ENCODE results near the gene HMCN1. TPM values are rescaled to one million over a fixed set of nuclear protein-coding genes. Genes with fewer than 3 reads are reported as not detected.

HMCN1 gene
- total RNA-seq, 1 experiment from 2014 or later: under 0.01 TPM

DNA sequence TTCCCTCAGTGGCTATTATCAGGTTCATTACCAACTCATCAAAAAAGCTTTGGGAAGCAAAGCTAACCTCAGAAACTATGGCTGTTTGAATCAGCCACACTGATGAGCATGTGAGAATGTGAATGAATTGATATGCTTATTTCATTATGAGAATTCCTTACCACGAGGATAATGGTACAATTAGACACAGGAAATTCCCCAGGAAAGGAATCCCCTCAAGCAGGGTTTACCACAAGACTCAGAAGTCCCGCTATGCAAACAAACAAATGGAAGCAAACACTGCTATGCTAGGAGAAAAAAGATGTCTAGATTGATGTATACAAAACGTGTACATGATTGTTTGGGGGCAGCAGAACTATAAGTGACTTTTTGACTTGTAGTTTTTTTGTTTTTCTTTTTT is 205.0 kb downstream of the HMCN1 start:
- Histone ChIP-seq H3K36me3 (no peaks in the 10 kb centered on the region), H3K9me3 (no peaks in the 10 kb centered on the region), H3K27me3 (no peaks in the 10 kb centered on the region), H3K4me3 (no peak overlapping the region)
- no peak for DNase-seq

GRCh38 chr1:185942961-185943360 is 208.8 kb downstream of the HMCN1 start:
- Histone ChIP-seq H3K36me3 (no peaks in the 10 kb centered on the region), H3K27me3 (no peaks in the 10 kb centered on the region; the same call in 1 of the 2 replicates), H3K9me3 (no peaks in the 10 kb centered on the region), H3K4me3 (no peak overlapping the region)
- DNase-seq: no peak

- no peaks in the 10 kb centered on the region for H3K36me3 ChIP-seq
- H3K27me3 ChIP-seq: peaks cover 2% of the 10 kb centered on the region; the same call in 1 of the 2 replicates
- no peaks in the 10 kb centered on the region; the same call in 1 of the 2 replicates for H3K9me3 ChIP-seq
- DNase-seq: no peak
- no peak overlapping the region for H3K4me3 ChIP-seq
These were observed 222.7 kb downstream of the HMCN1 start for GRCh38 chr1:185956881-185957280.

DNA sequence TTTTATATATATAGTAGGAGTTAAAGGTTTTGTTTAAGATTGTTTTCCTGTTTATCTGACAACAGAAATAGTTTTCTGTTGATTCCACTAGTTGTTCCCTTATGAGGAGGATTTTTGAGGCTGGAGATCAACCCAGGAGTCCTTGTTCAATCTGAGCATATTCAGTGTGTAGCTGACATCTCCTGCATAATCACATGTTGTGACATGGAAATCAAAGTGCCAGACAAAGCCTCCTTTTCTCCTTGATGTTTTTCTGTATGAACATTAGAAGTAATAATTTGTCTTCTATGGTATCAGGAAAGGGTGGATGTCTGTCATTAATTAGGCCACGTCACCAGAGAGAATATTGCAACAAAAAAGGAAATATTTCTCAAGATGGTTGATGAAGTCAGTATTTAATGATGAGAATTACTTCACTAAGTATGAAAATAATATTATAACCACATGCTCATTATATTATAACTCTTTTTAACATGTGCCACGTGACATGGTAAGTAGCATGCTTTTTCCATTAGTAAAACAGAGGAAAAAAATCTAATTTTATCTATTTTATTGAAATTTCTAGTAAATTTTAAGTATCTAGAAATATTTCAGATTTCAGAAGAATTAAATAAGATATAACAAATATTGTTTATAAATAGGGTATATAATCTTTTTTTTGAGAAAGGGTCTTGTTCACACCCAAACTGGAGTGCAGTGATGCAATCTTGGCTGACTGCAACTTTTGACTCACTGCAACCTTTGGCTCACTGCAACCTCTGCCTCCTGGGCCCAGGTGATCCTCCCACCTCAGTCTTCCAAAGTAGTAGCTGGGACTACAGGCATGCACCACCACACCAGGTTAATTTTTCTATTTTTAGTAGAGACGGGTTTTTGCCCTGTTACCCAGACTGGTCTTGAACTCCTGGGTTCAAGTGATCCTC is 223.5 kb downstream of the HMCN1 start:
- Histone ChIP-seq H3K4me3 (no peak overlapping the region), H3K27me3 (peaks cover 2% of the 10 kb centered on the region; the same call in 1 of the 2 replicates)

DNA sequence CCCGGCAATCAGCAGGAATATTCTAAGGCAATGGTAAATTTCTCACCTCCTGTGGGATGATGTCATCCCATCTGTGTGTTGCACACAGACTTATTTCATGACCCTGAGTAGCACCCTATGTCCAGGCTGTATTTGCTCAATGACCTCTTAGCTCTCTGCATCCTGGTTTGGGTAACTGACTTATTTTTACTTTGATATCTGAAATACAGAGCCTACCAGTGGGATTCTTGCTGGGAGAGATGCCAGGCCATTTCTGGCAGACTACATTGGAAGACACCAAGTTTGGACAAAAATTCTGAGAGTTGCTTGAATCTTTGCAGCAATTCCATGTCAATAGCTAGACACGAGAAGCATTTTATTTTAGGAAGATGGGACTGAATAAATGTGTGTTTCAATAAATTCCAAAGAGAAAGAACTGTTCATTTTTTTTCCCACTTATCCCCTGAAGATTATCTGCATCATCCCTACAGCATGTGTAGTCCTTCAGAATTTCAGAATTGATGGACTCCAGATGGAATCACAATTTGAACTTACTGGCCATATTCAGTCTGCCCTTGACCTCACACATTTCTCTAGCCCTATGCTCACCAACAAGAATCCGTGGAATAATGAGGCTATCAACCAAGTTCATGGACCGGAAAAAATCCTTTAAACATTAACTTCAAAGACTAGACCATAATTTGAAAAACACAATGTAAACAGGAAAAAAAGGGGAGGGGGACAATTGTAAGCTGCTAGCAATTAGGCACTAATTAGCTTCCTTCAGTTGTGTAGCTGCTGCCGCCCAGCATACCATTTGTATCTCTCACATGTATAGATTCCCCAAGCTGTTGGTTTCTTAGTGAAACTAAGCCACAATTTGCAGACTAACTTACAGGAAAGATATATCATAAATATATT is 226.5 kb downstream of the HMCN1 start:
- Histone ChIP-seq H3K9me3 (no peaks in the 10 kb centered on the region; the same call in 1 of the 2 replicates), H3K36me3 (no peaks in the 10 kb centered on the region), H3K27me3 (no peaks in the 10 kb centered on the region; the same call in 1 of the 2 replicates), H3K4me3 (no peak overlapping the region)
- no peak for DNase-seq

More for the DNA sequence above, 223.5 kb downstream of the HMCN1 start:
- H3K9me3 ChIP-seq: no peaks in the 10 kb centered on the region; the same call in 1 of the 2 replicates
- no peaks in the 10 kb centered on the region for H3K36me3 ChIP-seq
- no peak for DNase-seq

DNA sequence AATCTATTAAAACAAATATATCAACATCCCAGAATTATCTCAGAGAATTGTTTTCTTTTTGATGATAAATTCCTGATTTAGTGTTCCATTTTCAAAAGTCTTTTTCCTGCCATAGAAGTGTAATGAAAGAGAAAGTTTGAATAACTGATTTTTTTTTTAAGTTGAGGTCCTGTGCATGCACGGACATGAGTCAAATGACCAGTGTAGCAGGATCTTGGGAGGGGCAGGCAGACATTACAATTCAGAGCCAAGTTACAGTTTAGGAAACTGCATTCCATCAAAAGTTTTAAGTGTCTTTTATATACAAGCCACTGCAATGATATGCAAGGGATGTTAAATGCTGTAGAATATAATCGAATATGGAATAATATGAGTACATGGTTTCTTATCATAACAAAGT is 227.5 kb downstream of the HMCN1 start:
- no peak for DNase-seq
- no peaks in the 10 kb centered on the region; the same call in 1 of the 2 replicates for H3K27me3 ChIP-seq
- no peak overlapping the region for H3K4me3 ChIP-seq
- no peaks in the 10 kb centered on the region for H3K9me3 ChIP-seq
- no peaks in the 10 kb centered on the region for H3K36me3 ChIP-seq

DNA sequence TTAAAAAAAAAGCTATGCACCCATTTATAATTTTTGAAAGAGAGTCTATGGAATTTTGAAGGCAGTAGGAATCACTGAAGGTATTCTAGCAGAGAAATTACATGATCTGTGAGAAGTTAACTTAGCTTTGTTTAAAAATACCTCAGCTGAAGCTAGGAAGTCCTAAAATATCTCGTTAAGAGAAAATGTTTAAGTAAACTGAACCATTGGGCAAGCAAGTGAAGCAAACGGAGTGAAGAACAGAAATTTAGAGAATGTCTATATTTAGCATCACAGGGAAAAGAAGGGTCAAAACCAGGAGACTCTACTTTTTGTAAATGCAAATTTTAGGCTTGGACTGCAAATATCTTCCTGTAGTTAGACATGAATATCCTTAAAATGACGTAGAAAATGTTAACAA is 230.8 kb downstream of the HMCN1 start:
- 0 out of 2 replicates have a peak, but pooled peaks cover 3% of the 10 kb centered on the region for H3K27me3 ChIP-seq
- DNase-seq: no peak
- H3K4me3 ChIP-seq: no peak overlapping the region
- H3K36me3 ChIP-seq: no peaks in the 10 kb centered on the region
- no peaks in the 10 kb centered on the region for H3K9me3 ChIP-seq

DNA sequence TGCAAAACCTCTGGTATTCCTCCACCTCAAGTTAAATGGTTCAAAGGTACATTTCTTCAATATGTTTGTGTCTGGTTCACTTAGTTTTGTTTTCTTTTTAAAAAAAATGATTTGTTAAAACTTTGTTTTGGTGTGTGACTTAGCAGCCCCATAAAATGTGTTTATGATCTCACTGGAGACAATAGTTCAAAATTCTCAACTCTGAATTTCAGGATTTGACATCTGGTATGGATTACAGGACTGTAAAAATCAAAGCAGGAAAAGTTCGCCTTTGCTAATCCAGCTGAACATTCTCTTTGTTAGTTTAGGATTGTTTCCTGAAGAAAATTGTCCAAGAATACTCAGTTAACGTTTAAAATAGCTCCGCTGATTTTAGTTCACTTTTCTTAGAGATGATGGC is 231.7 kb downstream of the HMCN1 start:
- Histone ChIP-seq H3K4me3 (no peak overlapping the region), H3K27me3 (0 out of 2 replicates have a peak, but pooled peaks cover 3% of the 10 kb centered on the region), H3K9me3 (no peaks in the 10 kb centered on the region), H3K36me3 (no peaks in the 10 kb centered on the region)
- no peak for DNase-seq

GRCh38 chr1:185966471-185966870 is 232.3 kb downstream of the HMCN1 start:
- no peaks in the 10 kb centered on the region for H3K9me3 ChIP-seq
- 0 out of 2 replicates have a peak, but pooled peaks cover 3% of the 10 kb centered on the region for H3K27me3 ChIP-seq
- no peak for DNase-seq
- no peak overlapping the region for H3K4me3 ChIP-seq
- no peaks in the 10 kb centered on the region for H3K36me3 ChIP-seq

- 0 out of 2 replicates have a peak, but pooled peaks cover 3% of the 10 kb centered on the region for H3K27me3 ChIP-seq
- H3K36me3 ChIP-seq: no peaks in the 10 kb centered on the region
- H3K4me3 ChIP-seq: no peak overlapping the region
- H3K9me3 ChIP-seq: no peaks in the 10 kb centered on the region
- DNase-seq: no peak
These were observed 234.8 kb downstream of the HMCN1 start for GRCh38 chr1:185969028-185969427.

GRCh38 chr1:185969524-185969991 is 235.4 kb downstream of the HMCN1 start:
- DNase-seq: no peak
- Histone ChIP-seq H3K27me3 (0 out of 2 replicates have a peak, but pooled peaks cover 3% of the 10 kb centered on the region), H3K9me3 (no peaks in the 10 kb centered on the region), H3K4me3 (no peak overlapping the region), H3K36me3 (no peaks in the 10 kb centered on the region)

GRCh38 chr1:185971688-185972087 is 237.5 kb downstream of the HMCN1 start:
- H3K4me3 ChIP-seq: no peak overlapping the region
- no peak for DNase-seq

DNA sequence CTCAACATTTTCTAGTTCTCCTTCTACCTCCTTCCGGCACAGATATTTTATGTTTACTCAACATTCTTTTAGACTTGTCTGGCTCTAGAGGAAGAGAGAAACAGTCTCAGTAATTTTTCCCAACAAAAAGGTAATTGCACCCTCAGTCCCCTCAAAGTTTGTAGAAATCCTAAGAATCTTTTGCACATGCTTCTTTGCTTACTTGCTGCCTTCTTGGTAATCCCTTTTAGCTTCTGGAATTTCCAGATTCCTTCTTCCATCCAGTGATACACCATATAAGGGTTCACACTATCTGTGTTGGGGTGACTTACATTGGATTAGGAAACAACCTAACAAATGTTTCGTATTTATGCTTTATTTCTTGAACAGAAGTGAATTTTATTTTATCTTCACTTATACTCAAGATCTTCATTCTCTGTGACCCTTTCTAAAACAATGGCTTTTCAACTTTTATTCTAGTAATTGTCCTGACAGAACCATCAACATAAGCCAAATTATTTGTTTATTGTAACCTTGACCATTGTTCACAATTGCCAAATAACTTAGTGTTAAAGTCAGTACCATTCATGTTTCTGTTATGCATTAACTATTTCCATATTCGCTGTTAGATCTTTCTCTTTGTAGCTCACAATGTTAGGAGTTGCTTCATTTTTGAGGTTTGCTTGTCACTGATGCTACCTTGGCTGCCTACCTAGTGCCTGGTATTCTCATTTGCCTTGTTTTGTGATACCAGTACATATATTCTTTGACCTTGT is 238.1 kb downstream of the HMCN1 start:
- Histone ChIP-seq H3K4me3 (no peak overlapping the region), H3K27me3 (no peaks in the 10 kb centered on the region), H3K36me3 (no peaks in the 10 kb centered on the region), H3K9me3 (no peaks in the 10 kb centered on the region)
- no peak for DNase-seq

More at GRCh38 chr1:185971688-185972087, 237.5 kb downstream of the HMCN1 start:
- no peaks in the 10 kb centered on the region for H3K36me3 ChIP-seq
- no peaks in the 10 kb centered on the region for H3K9me3 ChIP-seq
- H3K27me3 ChIP-seq: 0 out of 2 replicates have a peak, but pooled peaks cover 3% of the 10 kb centered on the region

DNA sequence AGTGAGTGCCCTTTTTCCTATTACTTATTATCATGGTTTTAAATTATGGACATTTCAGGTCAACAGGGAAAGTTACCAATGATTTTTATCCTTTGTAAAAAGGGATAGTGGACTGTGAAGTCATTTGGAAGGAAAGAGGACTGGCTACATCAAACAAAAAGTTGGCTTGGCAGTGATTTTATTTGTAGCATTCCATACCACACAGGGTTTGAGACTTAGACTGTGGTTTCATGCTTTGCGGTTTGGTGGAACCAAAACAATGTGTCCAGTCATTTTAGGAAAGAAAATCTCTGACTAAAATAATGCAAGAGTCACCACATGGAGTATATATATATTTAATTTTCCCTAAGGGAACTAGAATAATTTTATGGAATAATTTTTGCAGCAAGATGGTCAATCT is 239.5 kb downstream of the HMCN1 start:
- Histone ChIP-seq H3K36me3 (no peaks in the 10 kb centered on the region), H3K9me3 (no peaks in the 10 kb centered on the region), H3K27me3 (no peaks in the 10 kb centered on the region), H3K4me3 (no peak overlapping the region)
- peak; percentile 58 for DNase-seq

- DNase-seq: no peak
- H3K9me3 ChIP-seq: no peaks in the 10 kb centered on the region
- H3K27me3 ChIP-seq: no peaks in the 10 kb centered on the region
- no peak overlapping the region for H3K4me3 ChIP-seq
- H3K36me3 ChIP-seq: no peaks in the 10 kb centered on the region
These were observed 240.4 kb downstream of the HMCN1 start for GRCh38 chr1:185974367-185975170.
